GM19397 (cell line): ENCODE measurements around the gene TRERF1.

Source experiments
- ATAC-seq: cut with Tn5 transposase; IDR thresholded peaks from one replicate; pipeline ENCODE4 v1.9.1; 2021; ENCODE audit warnings: mild to moderate bottlenecking, moderate library complexity; ENCODE audit not compliant: unreplicated experiment

Gene TRERF1

GRCh38 chr6:42369568-42369967 is 82.2 kb downstream of the TRERF1 start:
- ATAC-seq: no peak

GRCh38 chr6:42368181-42368580 is 83.5 kb downstream of the TRERF1 start:
- ATAC-seq: peak; percentile 26

GRCh38 chr6:42367353-42368011 is 84.2 kb downstream of the TRERF1 start:
- peak; percentile 61 for ATAC-seq

GRCh38 chr6:42366999-42367352 is 84.8 kb downstream of the TRERF1 start:
- ATAC-seq: no peak

- ATAC-seq: no peak
Observed at GRCh38 chr6:42366011-42366705, 85.6 kb downstream of the TRERF1 start.

- ATAC-seq: no peak
Observed at GRCh38 chr6:42365021-42365420, 86.7 kb downstream of the TRERF1 start.

- ATAC-seq: no peak
Observed at GRCh38 chr6:42363926-42364849, 87.5 kb downstream of the TRERF1 start.

GRCh38 chr6:42361036-42361435 is 90.7 kb downstream of the TRERF1 start:
- no peak for ATAC-seq

GRCh38 chr6:42359021-42359420 is 92.7 kb downstream of the TRERF1 start:
- no peak for ATAC-seq

- no peak for ATAC-seq
Observed at GRCh38 chr6:42355416-42355815, 96.3 kb downstream of the TRERF1 start.

GRCh38 chr6:42354702-42355101 is 97.0 kb downstream of the TRERF1 start:
- ATAC-seq: no peak

GRCh38 chr6:42352856-42353564 is 98.7 kb downstream of the TRERF1 start:
- ATAC-seq: no peak

- ATAC-seq: no peak
Observed at GRCh38 chr6:42350911-42351310, 100.8 kb downstream of the TRERF1 start.

- ATAC-seq: no peak
Observed at GRCh38 chr6:42349753-42350511, 101.8 kb downstream of the TRERF1 start.

- ATAC-seq: no peak
Observed at GRCh38 chr6:42347456-42347855, 104.3 kb downstream of the TRERF1 start.

GRCh38 chr6:42345696-42346416 is 105.9 kb downstream of the TRERF1 start:
- ATAC-seq: no peak

- no peak for ATAC-seq
Observed at GRCh38 chr6:42344756-42345155, 107.0 kb downstream of the TRERF1 start.

- ATAC-seq: no peak
Observed at GRCh38 chr6:42341771-42342553, 109.8 kb downstream of the TRERF1 start.

- no peak for ATAC-seq
Observed at GRCh38 chr6:42341221-42341620, 110.5 kb downstream of the TRERF1 start.
